ENCODE results near the gene EFCAB8. TPM values are rescaled to one million over a fixed set of nuclear protein-coding genes. Genes with fewer than 3 reads are reported as not detected.

EFCAB8 gene
- 1 to 10 TPM in 1 of 2 donors, under 1 TPM in 1; 0.78 to 3.1 TPM for total RNA-seq

- ATAC-seq, result no peak
- DNase-seq (ENCODE audit: low spot score), result no peak
- Mint-ChIP-seq H3K27me3 (no peaks in the 10 kb centered on the region), H3K4me1 (ENCODE audit: low read depth in 2 of 2) (peaks cover 8 to 19% of the 10 kb centered on the region in 2 donors), H3K9me3 (no peaks in the 10 kb centered on the region), H3K27ac (no peak within 1 kb of the TSS), H3K4me3 (no peak within 1 kb of the TSS), H3K36me3 (peaks cover 4% of the 10 kb centered on the region)
Measured at GRCh38 chr20:32858701-32859372, at the start of gene EFCAB8. Gene EFCAB8 (plus strand): TSS chr20:32858923. CDS start chr20:32863793, 4,870 bp downstream.

- Mint-ChIP-seq H3K4me3 (no peak overlapping the region), H3K27me3 (no peaks in the 10 kb centered on the region), H3K4me1 (ENCODE audit: low read depth in 2 of 2) (no peaks in the 10 kb centered on the region), H3K27ac (no peak overlapping the region), H3K36me3 (no peaks in the 10 kb centered on the region), H3K9me3 (no peaks in the 10 kb centered on the region)
- DNase-seq (ENCODE audit: low spot score) (no peak), ATAC-seq (no peak)
Measured at GRCh38 chr20:32809907-32810306, 48.8 kb upstream of the EFCAB8 start.

GRCh38 chr20:32810941-32811340 lies 47.8 kb upstream of the EFCAB8 start:
- no peaks in the 10 kb centered on the region for H3K27me3 Mint-ChIP-seq
- no peak overlapping the region for H3K4me3 Mint-ChIP-seq
- no peak overlapping the region for H3K27ac Mint-ChIP-seq
- H3K4me1 Mint-ChIP-seq (ENCODE audit: low read depth in 2 of 2), result no peaks in the 10 kb centered on the region
- DNase-seq (ENCODE audit: low spot score), result no peak
- ATAC-seq, result no peak
- no peaks in the 10 kb centered on the region for H3K36me3 Mint-ChIP-seq
- H3K9me3 Mint-ChIP-seq, result no peaks in the 10 kb centered on the region

GRCh38 chr20:32811886-32812285 lies 46.8 kb upstream of the EFCAB8 start:
- no peaks in the 10 kb centered on the region for H3K4me1 Mint-ChIP-seq (ENCODE audit: low read depth in 2 of 2)
- H3K27ac Mint-ChIP-seq, result no peak overlapping the region
- DNase-seq (ENCODE audit: low spot score) (no peak), ATAC-seq (no peak)
- no peak overlapping the region for H3K4me3 Mint-ChIP-seq
- H3K27me3 Mint-ChIP-seq, result no peaks in the 10 kb centered on the region
- H3K9me3 Mint-ChIP-seq, result no peaks in the 10 kb centered on the region
- H3K36me3 Mint-ChIP-seq, result no peaks in the 10 kb centered on the region

- H3K27me3 Mint-ChIP-seq, result no peaks in the 10 kb centered on the region
Measured at GRCh38 chr20:32819992-32820697, 38.6 kb upstream of the EFCAB8 start.

GRCh38 chr20:32820698-32821377 lies 37.9 kb upstream of the EFCAB8 start:
- Mint-ChIP-seq H3K9me3 (no peaks in the 10 kb centered on the region), H3K36me3 (no peaks in the 10 kb centered on the region), H3K4me3 (peak overlapping the region; percentile 70), H3K27ac (peak overlapping the region; percentile 29 to 85), H3K27me3 (no peaks in the 10 kb centered on the region), H3K4me1 (ENCODE audit: low read depth in 2 of 2) (peaks cover 37 to 41% of the 10 kb centered on the region in 2 donors)
- ATAC-seq (no peak), DNase-seq (ENCODE audit: low spot score) (no peak)

More at GRCh38 chr20:32819992-32820697, 38.6 kb upstream of the EFCAB8 start:
- H3K4me3 Mint-ChIP-seq, result peak overlapping the region; percentile 70
- H3K4me1 Mint-ChIP-seq (ENCODE audit: low read depth in 2 of 2), result peaks cover 37 to 41% of the 10 kb centered on the region in 2 donors
- no peaks in the 10 kb centered on the region for H3K9me3 Mint-ChIP-seq
- no peaks in the 10 kb centered on the region for H3K36me3 Mint-ChIP-seq
- peak; percentile 88 to 91 for ATAC-seq
- peak overlapping the region; percentile 29 to 85 for H3K27ac Mint-ChIP-seq
- peak; percentile 87 for DNase-seq (ENCODE audit: low spot score)

GRCh38 chr20:32822225-32822624 lies 36.5 kb upstream of the EFCAB8 start:
- Mint-ChIP-seq H3K9me3 (no peaks in the 10 kb centered on the region), H3K4me3 (peak overlapping the region; percentile 70), H3K27me3 (no peaks in the 10 kb centered on the region), H3K36me3 (no peaks in the 10 kb centered on the region), H3K27ac (peak overlapping the region in 1 of 2 donors; percentile 85), H3K4me1 (ENCODE audit: low read depth in 2 of 2) (peaks cover 37 to 41% of the 10 kb centered on the region in 2 donors)
- ATAC-seq, result no peak
- DNase-seq (ENCODE audit: low spot score), result no peak

- Mint-ChIP-seq H3K27ac (peak overlapping the region; percentile 15 to 36), H3K4me3 (peak overlapping the region; percentile 70), H3K36me3 (peaks cover 4% of the 10 kb centered on the region), H3K9me3 (no peaks in the 10 kb centered on the region), H3K4me1 (ENCODE audit: low read depth in 2 of 2) (peaks cover 41 to 44% of the 10 kb centered on the region in 2 donors), H3K27me3 (no peaks in the 10 kb centered on the region)
- ATAC-seq, result no peak
- no peak for DNase-seq (ENCODE audit: low spot score)
Measured at GRCh38 chr20:32823078-32823477, 35.6 kb upstream of the EFCAB8 start.

- ATAC-seq (no peak), DNase-seq (ENCODE audit: low spot score) (no peak)
- H3K4me3 Mint-ChIP-seq, result peak overlapping the region; percentile 70
- peaks cover 9% of the 10 kb centered on the region for H3K36me3 Mint-ChIP-seq
- peak overlapping the region; percentile 15 to 36 for H3K27ac Mint-ChIP-seq
- H3K9me3 Mint-ChIP-seq, result no peaks in the 10 kb centered on the region
- peaks cover 44 to 48% of the 10 kb centered on the region in 2 donors for H3K4me1 Mint-ChIP-seq (ENCODE audit: low read depth in 2 of 2)
- no peaks in the 10 kb centered on the region for H3K27me3 Mint-ChIP-seq
Measured at GRCh38 chr20:32823737-32824588, 34.8 kb upstream of the EFCAB8 start.

GRCh38 chr20:32828029-32828680 lies 30.6 kb upstream of the EFCAB8 start:
- Mint-ChIP-seq H3K4me1 (ENCODE audit: low read depth in 2 of 2) (peaks cover 40 to 49% of the 10 kb centered on the region in 2 donors), H3K36me3 (peaks cover 16% of the 10 kb centered on the region), H3K4me3 (no peak overlapping the region), H3K27ac (peak overlapping the region in 1 of 2 donors; percentile 30), H3K27me3 (no peaks in the 10 kb centered on the region), H3K9me3 (no peaks in the 10 kb centered on the region)
- DNase-seq (ENCODE audit: low spot score) (no peak), ATAC-seq (no peak)

- DNase-seq (ENCODE audit: low spot score) (no peak), ATAC-seq (no peak)
- Mint-ChIP-seq H3K36me3 (peaks cover 16% of the 10 kb centered on the region), H3K4me3 (no peak overlapping the region), H3K27me3 (no peaks in the 10 kb centered on the region), H3K27ac (peak overlapping the region; percentile 22 to 40), H3K4me1 (ENCODE audit: low read depth in 2 of 2) (peaks cover 30 to 37% of the 10 kb centered on the region in 2 donors), H3K9me3 (no peaks in the 10 kb centered on the region)
Measured at GRCh38 chr20:32829311-32830005, 29.3 kb upstream of the EFCAB8 start.

GRCh38 chr20:32830437-32830836 lies 28.3 kb upstream of the EFCAB8 start:
- Mint-ChIP-seq H3K9me3 (no peaks in the 10 kb centered on the region), H3K27me3 (no peaks in the 10 kb centered on the region), H3K27ac (peak overlapping the region; percentile 22 to 38), H3K36me3 (peaks cover 16% of the 10 kb centered on the region), H3K4me1 (ENCODE audit: low read depth in 2 of 2) (peaks cover 30 to 37% of the 10 kb centered on the region in 2 donors), H3K4me3 (no peak overlapping the region)
- DNase-seq (ENCODE audit: low spot score), result no peak
- ATAC-seq, result no peak

Data from natural killer cell treated with Interleukin-12 subunit alpha and Interleukin-12 subunit beta and Interleukin-15 and Interleukin-18, amount 100 ng/mL, for 72 hours (primary cell).